NCI-H2029 treated with DMSO at 0.1 percent for 48 hours (cell line): ENCODE results near the gene MYH3.

Experiments used
- DNase-seq: peaks from one replicate; lab custom pipeline; 2025; lab: John Stamatoyannopoulos, UW

MYH3 gene

DNA sequence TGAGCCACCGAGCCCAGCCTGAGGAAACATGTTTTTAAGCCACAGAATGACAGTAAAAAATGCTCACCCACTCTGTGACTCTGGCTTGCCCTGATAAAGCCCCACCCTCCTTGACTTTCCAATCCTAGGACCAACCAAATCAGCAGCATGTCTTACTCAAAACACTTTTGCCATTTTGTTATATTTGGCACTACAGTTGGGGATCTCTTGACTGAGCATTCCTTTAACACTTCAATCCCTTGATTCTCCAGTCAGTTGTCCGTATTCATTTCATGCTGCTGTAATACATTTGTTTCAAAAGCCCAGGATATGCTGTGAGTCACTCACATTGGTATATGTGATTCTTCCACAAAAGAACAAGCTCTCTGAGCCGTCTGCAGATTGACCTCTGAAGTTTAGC is 8.2 kb downstream of the MYH3 start:
- DNase-seq, result no peak

DNA sequence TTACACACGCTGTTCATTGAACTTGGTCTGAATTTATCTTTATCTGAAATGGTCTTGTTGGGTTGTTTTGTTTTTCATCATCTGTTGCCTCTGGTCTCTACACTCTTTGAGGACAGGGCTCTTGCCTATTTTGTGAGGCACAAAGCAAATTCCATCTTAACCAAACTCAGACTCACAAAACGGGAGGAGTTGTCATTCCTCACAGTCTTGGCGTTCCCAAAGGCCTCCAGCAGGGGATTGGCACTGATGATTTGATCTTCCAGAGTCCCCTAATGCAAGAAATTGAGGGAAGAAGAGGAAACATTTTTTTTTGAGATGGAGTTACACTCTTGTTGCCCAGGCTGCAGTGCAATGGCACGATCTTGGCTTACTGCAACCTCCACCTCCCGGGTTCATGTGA is 8.7 kb downstream of the MYH3 start:
- no peak for DNase-seq

DNA sequence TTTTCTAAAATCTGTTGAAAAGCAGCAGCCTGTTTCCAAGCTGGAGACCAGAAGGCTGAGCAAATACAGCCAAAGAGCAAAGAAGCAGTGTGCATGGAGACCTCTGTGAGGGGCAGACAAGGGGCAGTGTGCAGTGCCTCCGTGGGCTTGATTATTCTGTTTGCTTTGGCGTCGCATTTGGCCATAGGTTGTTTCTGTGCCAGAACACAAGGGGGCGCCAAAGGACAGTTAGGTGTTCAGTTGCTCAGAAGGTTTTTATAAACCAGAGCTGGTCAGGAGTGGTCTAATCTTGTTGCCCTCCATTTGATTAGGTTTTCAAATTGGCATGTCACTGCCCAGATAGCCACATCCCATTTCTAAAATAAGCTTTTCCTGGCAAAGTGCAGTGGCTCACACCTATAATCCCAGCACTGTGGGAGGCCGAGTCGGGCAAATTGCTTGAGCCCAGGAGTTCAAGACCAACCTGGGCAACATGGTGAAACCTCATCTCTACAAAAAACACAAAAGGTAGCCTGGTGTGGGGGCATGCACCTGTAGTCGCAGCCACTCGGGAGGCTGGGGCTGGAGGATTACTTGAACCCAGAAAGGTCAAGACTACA is 10.6 kb downstream of the MYH3 start:
- DNase-seq, result peak; percentile 1

DNA sequence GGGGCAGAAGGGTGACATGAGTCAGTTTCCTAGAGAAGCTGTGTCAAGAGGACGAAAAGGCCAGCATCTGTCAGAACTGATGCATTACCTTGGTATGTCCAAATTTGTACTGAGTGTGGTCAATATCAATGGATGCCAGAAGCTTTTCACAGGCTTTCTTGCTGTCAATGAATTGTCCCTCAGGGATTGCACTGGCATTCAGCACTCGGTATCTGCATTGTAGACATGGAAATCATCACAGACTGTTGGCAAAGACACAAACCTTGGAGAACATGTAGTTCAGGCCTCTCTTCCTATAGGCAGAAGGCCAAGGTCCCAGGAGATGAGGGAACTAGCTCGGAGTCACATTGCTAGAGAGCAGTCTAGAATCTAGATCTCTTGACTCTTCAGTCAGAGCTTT is 16.6 kb downstream of the MYH3 start:
- no peak for DNase-seq

DNA sequence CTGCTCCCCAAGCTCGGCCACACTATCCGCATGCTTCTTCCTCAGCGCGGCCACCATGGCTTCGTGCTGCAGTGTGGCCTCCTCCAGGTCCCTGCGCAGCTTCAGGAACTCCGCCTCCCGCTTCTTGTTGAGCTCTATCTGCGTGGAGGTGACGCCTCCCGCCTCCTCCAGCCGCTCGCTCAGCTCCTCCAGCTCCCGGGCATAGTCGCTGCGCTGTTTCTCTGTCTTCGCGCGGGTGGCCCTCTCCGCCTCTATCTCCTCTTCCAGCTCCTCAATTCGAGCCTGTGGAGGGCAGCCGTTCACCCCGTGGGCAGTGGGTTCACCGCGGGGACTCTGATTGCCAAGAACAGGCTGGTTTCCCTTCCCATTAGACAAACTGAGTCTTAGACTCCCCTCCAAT is 19.0 kb downstream of the MYH3 start:
- no peak for DNase-seq

DNA sequence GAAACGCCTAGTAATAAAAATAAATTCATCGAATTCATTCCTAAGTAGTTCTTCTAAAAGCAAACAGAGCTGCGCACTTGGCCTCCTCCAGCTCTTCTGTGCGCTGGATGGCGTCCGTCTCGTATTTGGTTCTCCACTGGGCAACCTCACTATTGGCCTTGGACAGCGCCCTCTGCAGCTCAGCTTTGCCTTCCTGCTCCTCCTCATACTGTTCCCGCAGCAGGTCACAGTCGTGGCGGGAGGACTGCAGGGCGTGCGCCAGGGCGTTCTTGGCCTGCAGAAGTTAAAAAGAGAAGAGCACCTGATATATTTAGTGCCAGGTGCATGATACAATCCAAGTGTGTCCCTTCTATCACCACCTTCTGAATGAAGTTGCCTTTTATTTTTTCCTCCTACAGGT is 21.8 kb downstream of the MYH3 start:
- no peak for DNase-seq

DNA sequence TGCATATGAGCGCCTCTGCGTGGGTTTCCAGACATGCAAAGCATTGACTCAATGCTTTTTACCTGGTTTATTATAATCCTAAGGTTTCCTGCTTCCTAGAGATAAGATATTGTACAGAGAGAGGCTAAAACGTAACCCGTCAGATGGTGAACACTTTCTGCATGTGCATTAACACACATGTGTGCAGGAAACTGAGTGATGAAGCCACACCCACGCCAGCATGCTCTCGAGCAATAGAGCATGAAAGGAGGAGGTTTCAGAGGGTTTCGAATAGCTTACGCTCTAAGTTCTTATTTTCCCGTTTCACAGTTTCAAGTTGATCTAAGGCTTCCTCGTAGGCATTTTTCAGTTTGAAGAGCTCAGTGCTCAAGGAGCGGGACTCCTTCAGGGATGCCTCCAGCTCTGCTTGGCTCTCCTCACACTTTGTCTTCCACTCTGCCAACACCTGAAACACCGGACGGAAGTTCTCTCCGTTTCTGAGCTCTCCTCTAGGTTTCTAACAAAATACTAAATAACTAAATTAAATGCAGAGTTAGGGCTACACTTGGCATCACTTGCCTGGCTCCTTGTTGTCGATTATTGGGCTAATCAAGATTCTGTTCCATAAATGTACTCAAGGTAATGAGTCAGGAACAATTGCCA is 23.2 kb downstream of the MYH3 start:
- no peak for DNase-seq

DNA sequence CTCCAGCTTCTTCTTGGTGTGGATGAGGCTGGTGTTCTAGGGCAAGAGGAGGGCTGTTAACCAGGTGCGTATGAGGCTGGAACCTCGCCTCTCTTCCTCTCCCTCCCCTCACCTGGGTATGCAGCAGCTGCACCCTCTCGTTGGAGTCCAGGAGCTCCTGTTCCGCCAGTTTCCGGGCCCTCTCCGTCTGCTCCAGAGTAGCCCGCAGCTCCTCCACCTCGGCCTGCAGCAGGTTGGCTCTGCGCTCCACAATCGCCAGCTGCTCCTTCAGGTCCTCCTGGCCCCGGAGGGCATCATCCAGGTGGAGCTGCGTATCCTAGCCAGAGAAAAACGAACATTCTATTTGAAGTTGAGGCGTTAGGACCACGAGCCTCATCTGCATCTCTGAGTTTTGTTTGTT is 25.4 kb downstream of the MYH3 start:
- no peak for DNase-seq

DNA sequence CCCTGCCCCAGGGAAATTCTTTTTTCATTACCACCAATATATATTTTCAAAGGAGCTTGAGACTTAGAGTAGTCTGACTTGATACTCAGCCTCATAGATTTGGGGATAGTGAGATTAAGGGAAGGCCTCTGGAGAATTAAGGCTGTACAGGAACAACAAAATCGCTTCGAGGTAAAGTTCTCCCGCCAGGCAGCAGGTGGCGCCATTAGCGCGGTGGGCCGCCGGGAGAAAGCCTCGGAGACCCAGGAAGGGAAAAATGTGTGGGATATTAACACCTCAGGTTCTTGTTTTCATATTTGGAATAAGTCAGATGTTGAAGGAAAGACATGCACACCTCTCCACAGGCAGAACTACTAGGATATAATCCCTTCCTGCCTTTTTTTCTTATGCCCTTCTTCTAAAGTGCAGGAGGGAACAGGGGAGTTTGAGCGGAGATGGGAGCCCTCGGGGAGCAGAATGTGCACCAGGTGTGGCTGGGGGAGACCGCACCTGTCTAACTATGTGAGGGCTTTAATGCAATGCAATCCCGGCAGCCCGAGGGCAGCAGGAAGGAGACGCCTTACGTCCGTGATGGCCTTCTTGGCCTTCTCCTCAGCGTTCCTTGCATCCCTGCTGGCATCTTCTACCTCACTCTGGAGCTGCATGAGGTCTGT is 25.9 kb downstream of the MYH3 start:
- DNase-seq, result no peak

DNA sequence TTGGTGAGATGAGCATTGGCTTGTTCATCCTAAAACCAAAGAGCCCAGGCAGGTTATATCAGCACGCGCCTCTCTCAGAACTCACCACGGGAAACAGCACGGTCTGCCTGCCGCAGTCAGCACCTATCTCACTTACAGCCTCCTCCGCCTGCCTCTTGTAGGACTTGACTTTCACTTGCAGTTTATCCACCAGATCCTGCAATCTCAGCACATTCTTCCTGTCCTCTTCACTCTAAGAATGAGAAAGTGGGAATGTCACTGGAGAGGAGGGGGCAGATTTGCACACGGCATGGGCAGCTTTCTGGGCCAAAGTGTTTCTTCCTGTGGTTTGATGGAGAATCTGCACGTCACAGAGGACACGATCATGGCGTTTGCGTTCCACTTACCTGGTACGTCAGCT is 27.4 kb downstream of the MYH3 start:
- no peak for DNase-seq

DNA sequence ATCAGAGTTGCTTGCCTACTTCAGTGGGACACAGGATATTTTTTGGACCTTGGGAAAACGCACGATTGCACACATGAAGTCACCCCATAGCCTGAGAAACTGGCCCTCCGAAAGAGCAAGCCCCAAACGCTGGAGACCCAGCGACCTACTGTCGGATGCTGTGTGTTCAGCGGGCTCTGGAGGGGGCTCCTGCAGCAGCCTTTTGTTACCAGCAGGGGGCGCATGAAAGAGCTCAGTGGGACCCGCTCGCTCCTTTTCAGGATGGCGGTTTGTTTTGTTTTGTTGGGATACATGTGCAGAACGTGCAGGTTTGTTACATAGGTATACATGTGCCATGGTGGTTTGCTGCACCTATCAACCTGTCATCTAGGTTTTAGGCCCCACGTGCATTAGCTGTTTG is 28.4 kb downstream of the MYH3 start:
- DNase-seq, result no peak

DNA sequence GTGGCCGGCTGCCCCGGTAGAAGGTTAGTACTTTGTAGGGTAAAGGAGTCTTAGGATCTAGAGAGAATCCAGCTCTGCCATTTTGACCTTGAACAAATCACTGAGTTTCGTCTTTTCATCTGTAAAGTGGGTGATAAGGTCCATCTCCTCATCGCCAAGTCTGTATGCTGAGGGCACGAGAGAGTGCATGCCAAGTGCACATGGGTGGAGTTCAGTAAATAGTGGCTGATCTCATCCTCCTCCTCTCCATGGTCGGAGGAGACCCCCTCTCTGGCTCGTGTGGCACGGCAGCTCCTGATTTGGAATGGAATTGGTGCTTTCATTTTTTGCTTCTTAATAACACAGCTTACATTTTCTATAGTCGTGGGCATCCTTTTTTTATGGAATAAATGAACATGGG is 30.7 kb downstream of the MYH3 start:
- no peak for DNase-seq

DNA sequence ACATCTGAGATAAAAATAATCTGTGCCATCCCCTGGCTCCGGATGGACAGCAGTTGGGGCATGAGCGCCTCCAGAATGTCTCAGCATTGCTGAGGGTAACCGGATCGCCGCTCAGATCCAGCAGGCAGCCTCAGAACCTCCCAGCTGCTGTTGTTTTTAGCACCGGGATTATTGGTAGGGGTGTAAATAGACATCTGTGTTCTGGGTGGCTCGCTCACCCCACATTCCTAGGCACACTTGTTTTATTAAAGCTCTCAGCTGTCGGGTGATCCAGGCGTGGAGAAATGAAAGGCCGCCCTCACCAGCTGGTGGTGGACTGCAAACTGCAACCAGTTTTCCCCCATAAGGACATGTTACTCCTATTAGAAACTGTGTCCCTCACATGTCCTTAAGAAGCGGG is 32.1 kb downstream of the MYH3 start:
- no peak for DNase-seq

DNA sequence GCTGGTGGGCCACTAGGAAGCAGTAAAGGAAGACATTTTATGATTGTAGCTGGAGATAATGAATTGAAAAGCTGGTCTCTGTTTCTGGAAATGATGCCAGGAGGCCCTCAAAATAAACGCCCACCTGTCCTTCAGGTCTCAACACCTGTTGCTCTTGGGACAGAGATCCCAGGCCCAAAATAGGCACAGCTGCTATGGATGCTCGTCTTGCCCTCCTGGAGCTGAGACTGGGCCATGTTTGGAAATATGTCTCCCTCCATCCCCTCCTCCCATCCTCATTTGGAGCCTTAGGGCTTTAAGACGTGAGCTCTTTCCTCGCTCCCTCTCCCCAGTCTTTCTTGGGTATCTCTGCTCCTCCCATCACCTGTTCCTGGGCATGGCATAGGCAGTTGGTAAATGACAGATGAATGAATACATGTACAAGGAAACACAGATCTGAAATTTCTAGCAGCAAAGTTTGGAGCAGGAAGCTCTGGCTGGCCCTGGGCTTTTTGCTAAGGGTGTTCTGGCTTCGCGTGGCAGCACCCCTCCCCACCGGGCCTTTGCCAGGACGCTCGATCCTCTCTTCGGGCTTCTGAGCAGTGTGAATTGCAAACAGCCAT is 33.3 kb downstream of the MYH3 start:
- DNase-seq, result no peak

DNA sequence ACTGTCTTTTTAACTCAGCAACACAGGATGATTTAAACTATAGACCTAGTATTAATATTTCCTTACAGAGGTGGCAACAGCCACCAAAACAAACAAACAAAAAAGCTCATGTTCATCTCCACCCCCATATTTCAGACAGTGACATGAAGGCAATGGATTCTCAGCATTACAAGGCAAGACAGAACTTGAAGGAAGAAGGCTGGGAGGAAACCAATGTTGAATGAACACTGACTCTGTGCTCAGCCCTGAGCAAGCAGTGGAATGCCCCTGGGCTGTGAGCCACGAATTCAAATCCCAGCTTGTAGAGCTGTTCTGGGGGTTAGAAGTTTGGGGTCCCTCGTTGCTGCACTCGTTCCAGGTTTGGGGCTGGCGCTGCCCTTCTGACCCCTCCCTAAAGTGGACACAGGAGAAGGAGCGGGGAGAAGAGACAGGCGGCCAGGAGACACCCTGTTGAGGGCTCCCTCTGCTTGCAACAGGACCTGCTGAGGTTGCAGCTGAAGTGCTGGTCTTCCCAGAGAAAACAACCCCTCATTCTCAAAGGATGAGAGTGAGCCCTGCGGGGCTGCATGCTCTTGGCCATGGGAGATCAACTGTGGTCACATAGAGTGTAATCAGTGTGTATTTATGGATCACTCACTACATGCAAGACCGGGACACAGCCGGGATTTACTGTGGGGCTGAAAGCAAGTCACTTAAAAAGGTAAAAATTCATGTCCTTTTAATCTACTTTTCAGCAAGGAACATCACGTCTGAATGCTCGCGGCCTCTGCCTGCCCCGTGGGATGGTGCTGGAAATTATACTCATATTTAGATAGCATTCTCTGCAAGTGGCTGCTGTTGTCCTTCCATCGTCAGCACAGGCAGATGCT is 34.3 kb downstream of the MYH3 start:
- DNase-seq, result no peak

DNA sequence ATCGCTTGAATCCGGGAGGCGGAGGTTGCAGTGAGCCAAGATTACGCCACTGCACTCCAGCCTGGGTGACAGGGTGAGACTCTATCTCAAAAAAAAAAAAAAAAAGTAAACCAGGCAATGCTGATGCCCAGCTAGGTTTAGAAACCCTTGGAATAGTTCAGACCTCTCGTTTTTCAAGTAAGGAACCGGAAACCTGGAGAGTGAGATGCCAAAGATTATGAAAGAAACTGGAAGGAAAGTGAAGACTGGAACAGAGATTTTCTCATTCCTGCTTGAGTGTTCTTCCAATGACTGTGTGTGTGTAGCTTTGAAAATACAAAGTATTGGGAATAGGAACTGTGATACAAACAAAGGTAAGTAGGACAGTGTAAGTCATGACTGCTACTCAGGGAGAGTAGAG is 35.7 kb downstream of the MYH3 start:
- no peak for DNase-seq

DNA sequence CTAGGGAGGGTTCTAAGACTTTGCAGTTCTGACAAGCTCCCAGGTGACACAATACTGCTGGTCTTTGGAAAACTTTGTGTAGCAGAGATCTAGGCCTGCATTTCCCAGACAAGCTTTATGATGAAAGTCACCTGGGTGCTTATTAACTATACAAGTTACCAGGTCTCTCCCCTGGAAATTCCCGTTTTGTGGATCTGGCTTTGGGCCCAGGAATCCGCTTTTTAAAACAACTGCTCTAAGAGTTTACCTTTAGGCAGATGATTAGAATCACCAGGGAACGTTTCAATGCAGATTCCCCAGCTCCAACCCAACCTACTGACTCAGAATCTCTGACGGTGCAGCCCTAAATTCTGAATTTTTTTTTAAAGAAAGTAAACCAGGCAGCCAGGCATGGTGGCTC is 36.3 kb downstream of the MYH3 start:
- DNase-seq, result no peak

DNA sequence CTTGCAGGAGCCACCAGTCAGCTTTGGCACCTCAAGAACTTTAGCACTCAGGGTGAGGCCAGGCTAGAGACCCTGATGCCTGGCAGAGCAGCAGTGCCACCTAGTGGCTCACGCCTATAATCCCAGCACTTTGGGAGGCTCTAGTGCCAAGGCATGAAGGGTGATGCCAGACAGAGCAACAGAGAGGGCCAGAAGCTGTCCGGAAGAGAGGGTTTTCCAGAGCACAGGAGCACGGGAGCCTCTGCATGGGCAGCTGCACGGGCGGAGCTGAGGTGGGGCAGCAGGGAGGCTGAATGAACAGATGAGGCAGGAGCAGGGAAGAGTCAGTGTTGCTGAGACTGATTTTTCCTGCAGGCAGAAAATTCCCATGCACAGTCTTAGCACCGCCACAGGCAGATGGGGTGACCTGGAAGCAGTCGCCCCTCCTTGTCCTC is 38.9 kb downstream of the MYH3 start:
- peak; percentile 4 for DNase-seq

DNA sequence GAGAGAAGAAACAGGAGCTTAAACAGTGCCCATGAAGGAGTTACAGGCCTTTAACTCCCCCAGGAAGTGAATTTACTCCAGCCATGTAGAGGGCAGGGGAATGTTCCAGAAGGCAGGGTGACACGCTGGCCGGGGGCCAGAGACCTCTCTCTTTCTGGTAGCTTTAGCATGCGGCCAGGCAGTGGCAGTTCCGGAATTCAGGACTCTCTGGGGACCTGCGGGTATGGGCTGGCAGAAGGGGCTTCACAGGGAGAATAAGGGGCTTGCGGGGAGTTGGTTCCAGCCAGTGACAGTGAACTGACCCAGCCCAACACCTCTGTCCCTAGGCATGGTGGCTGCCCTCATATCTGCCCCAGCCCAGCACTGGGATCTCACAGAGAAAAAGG is 40.0 kb downstream of the MYH3 start:
- no peak for DNase-seq

DNA sequence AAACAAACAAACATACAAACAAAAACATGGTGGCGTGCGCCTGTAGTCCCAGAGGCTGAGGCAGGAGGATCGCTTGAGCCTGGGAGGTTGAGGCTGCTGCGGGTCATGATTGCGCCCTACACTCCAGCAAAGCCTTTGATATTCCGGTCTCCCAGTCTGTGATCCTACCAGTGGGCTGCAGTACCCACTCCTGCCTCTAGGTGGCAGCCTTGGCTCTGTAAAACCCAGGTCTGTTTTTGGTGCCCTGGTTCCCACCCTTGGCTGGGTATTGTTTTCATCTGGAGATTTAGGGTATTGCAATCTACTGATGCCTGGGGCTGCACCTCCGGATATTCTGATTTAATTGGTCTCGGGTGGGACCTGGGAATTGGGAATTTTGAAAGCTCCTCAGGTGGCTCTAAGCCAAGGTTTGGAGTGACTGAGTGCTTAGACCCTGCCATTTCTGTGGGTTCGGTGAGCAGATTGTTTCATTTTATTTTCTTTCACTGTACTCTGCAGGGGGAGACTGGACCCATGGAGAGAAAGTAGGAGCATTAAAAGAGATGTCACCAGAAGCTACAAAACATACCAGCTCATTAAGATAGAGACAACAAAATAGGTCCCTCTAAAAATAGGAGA is 40.5 kb downstream of the MYH3 start:
- DNase-seq, result peak; percentile 2

DNA sequence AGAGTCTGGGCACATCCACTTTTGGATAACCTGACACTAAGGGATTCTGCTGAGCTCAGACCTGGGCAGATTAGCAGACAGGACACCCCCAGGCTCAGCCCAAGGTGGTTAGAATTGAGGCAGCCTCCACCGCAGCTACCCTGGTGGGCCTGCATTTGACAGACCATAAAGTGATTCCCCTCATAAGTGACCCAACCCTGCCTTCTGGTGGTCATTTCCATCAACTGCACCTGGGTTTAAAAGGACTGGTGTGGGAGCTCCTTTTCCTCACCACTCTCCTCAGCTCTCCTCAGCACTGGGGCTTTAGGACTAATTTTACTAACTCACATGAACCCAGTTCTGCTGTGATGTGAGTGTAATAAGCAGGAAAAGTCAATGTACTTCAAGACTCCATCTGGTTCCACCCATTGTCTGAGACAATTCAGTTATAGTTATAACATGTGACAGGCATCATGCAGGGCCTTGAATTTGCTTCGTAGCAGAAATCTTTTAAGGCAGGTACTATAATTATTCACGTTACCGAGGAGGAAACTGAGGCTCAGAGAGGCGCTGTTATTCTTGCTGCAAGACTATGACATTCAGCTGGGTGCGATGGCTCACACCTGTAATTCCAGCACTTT is 42.5 kb downstream of the MYH3 start:
- DNase-seq, result no peak
